Anterior cingulate cortex (tissue), 58 donors: Measurements from ENCODE around the gene CREB3.

Experiments used
- DNase-seq, 58 donors: peaks; one replicate each; lab custom pipeline; 2025; lab: John Stamatoyannopoulos, UW

Gene CREB3

DNA sequence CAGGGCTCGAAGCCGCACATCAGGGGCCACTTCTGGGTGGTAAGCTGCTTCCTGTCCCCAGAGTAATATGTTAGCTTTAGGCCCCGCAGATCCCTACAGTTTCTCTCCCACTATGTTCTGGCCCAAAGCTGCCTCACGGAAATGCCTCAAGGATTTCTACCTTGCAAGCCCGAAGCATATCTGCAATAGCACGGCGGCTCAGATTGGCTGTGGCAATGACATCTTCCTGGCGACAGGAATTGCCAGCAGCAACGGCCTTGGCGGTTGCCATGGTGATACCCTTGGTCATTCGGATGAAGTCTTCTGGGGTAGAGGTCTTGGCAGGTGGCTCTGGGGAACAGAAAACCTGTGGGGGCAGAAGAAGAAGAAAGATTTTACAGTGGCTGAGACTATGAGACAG, 32.4 kb upstream of the CREB3 start:
- no peak for DNase-seq

DNA sequence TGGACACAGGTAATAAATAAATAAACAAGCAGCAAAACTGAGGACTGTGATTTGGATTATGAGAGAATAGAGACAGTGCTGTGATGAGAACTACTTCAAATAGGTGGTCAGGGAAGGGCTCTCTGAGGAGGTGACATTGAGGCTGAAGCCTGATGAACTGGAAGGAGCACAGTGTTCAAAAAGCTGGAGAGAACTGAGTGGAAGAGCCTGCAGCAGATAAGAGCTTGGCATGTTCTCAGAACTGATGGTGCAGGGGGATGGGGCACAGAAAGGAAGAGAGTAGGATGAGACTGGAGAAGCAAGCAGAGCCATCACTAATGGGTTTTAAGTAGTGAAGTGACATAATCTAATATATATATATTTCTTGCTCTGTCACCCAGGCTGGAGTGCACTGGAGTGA, 31.5 kb upstream of the CREB3 start:
- DNase-seq: no peak

DNA sequence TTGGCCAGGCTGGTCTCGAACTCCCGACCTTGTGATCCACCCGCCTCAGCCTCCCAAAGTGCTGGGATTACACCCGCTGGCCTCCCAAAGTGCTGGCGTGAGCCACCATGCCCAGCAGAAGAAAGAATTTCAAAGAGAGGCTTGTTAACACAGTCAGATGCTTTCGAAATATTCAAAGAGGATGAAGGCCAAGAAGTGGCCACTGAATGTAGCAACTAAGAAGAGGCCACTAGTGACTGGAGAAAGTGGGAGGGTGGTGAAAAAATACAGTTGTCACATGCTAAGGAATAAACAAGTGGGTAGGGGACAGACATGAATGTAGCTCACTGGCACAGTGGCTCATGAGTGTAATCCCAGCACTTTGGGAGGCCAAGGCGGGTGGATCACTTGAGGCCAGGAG, 29.8 kb upstream of the CREB3 start:
- DNase-seq: no peak

DNA sequence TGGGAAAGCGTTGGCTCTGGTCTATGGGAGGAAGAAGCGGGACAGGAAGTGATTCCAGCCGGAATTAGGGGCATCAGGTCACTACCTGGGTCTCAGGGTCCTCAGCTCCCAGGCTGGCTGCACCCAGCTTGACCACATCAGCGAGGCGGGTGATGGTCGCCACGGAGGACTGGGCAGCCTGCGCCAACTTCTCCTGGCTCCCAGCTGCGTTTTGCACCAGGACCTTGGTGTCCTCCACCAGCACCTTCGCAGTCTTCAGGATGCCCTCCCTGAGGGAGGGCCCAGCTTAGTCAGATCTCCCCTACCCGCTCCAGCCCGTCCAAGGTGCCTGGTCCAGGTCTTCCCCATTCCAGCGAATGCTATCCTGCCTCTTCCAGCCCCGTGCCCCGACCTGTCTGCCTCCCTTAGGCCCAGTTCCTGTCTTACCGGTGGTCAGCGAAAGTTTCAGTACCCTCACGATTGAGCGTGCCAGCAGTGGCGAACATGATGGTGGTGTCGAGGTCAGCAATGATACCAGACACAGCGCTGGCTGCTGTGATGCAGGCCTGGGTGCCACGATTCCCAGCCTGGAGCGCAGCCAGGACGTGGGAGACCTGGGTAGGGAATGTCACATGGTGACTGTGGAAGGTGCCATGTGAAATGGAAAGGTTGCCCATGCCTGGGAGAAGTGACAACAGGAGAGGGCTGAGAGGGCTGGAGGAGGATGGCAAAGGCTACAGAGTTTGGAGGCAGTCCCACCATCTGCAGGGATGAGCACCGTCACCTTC, 28.4 kb upstream of the CREB3 start:
- DNase-seq: no peak

DNA sequence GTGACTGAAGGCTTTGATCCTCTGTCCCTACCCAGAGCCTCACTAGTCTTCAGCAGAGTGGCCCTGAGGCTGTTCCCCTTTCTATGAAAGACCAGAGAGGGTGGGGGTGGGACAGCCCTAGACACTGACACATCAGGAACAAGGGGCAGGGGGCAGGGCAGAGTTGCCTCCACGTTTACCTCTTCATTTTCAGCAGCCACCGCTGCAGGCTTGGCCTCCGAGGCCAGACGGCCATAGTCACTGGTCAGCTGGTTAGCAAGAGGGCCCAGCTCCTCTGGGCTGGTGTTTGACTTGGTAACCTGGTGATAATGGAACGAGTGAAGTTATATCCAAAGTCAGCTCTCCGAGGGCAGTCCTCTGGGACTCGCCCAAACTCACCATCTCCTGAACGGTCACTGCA, 27.1 kb upstream of the CREB3 start:
- DNase-seq: no peak

DNA sequence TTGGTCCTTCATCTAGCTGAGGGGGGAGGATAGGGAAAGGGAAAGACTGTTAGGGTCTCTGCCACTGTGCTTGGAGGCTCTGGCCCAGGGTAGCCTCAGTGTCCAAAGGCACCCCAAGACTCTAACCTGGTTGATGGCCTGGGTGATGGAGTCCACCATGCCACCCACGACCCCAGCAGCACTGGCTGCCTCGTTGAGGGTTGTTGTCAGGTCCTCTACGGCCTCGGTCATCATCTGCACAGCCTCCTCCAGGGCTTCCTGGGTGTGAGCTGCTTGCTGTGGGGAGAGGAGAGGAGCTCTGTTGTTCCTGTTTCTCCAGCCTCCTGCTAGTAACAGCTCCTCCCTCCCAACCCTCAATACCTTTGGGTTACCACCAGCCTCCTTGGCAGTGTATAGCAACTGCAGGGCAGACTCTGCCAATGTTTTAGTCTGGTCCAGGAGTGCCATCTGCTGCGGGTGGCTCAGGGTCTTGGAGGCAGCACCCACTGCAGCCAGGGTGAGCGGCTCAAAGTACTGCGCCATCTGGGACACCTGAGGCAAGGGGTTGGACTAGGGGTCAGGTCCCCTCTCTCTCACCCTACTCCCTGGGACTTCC, 26.5 kb upstream of the CREB3 start:
- no peak for DNase-seq

DNA sequence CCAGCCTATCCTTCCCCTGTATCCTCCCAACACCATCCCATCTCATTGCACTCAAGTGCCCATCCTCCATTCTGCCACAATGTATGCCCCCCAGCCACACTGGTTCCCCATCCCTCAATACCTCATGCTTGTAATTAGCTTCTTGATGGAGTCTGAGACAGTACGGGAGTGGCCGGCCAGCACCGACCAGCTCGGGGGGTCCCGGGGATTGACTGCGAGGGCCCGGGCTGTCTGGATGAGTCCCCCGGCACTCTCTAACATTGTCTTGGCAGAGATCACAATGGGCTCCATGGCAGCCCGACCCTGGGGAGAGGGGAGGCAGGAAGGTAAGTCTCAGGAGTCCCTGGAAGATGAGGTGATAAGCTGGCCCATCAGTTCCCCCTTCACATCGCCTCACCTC, 25.5 kb upstream of the CREB3 start:
- DNase-seq: no peak

DNA sequence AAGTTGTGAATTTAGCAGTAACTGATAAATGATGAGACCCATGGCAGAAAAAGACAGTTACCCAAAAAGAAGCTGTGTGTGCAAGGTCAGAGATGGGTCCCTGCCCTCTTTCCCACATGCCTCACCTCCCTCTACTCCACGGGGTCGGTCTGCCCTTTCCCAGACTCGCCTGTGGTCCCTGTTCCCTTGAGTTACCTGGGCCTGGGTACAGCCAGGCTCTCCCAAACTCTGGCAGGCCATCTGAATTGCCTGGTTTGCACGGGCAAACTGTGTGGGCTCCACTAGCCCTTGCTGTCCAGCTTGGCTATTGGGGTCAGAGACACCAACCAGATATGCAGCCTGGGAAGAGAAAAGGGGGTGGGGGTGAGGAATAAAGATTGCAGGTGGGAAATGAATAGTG, 24.3 kb upstream of the CREB3 start:
- DNase-seq: no peak

DNA sequence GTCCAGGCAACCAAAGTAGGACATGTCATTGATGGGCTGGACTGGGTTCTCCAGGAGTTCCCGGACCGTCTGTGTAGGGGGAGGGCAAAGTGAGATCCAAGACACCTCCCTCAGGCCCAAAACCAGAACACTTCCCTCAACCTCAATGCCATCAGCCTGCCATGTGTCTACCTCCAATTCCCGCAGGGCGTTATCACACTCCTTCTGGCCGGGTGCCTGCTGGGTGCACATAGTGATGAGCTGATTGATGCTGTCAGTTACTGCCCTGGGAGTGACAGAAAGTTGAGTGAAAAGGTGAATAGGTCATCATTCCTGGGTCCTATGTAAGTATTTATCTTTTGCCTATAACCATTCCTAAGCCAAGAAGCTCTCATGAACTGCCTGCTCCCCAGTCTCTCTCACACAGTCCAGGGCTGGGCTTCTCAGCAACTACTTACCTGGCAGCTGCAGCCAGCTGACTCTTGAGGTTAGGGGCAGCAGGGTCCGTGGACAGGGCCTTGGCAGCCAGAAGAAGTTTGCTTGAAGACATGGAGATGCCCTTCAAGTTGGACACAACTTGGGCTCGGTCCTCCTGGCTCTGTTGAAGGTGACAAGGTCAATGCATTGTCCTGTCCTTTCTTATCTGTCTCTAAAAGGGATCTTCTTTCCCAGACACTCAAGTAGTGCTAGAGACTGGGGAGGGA, 21.5 kb upstream of the CREB3 start:
- DNase-seq: no peak

DNA sequence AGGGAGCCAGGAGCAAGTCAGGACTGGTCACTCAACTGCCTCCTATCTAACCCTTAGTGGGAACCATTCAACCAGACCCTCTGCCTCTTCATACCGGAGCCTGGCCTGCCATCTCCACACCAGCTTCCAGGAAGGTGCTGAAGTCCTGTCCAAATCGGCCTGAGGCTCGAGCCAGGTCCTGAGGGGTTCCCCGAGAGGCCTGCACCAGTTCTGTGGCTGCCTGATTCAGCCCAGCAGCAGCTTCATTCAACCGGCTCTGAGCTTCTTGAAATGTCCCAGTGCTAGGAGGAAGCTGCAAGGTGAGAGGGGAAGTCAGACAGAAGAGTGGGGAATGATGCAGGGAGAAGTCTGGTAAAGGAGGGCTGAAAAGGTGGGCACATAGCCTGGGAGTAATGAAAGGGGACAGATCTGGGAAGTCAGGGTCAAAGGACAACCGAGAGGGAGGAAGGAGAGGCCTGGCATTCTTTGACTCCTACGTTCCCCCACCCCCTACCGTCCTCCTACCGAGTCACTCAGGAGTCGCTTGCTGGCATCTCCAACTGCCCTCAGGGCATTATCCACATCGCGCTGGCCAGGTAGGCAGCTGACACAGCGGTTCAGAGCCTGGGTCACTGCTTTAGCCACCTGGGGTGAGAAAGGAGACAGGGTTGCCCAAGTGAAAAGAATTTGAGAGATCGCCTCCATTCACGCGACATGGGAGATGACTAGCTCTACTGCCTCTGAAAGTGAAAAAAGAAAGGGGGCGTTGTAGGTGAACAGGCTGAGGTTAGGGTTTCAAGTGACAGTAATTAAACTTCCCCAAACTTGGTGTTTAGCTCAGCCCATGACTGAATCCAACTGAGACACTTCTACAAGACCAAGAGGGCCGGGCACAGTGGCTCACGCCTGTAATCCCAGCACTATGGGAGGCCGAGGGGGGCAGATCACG, 20.7 kb upstream of the CREB3 start:
- DNase-seq: no peak

DNA sequence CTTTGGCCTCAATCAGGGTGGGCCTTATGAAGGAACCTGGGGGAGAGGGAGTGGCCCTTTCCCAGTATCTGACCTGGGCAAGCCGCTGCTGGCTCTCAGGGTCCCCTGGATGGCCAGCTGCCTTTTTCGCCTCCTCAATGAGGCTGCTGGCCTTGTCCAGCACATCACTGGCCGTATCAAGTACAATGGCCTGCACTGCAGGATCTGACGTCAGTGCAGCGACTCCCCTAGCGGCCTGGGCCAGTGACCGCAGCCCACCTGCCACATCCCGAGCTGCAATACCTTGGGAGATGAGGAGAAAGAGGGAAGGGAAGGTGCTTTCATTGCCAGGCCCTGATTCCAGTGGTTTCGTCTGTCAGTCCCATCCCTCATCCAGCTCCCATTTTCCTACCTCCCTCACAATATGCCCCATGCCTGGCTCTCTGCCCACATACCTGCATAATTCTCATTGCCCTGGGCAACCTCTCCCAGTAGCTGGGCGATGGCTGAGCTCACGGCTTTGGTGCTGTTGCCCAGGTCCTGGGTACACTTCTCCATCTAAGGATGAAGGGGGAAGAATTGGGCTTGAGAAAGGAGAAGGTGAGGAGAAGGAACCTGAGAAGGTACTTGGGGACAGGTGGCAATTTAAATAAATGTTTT, 19.6 kb upstream of the CREB3 start:
- no peak for DNase-seq

DNA sequence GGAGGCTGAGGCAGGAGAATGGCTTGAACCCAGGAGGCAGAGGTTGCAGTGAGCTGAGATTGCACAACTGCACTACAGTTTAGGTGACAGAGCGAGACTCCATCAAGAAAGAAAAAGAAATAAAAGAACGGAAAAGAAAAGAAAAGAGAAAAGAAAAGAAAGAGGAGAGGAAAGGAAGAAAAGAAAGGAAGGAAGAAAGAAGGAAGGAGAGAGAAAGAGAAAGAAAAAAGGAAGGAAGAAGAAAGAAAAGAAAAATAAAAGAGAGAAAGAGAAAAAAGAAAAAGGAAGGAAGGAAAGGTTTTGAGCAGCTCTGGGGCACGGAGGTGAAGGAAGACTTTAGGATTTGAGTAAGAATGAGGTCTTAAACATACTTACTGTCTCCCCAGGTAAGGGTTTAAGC, 18.9 kb upstream of the CREB3 start:
- no peak for DNase-seq

DNA sequence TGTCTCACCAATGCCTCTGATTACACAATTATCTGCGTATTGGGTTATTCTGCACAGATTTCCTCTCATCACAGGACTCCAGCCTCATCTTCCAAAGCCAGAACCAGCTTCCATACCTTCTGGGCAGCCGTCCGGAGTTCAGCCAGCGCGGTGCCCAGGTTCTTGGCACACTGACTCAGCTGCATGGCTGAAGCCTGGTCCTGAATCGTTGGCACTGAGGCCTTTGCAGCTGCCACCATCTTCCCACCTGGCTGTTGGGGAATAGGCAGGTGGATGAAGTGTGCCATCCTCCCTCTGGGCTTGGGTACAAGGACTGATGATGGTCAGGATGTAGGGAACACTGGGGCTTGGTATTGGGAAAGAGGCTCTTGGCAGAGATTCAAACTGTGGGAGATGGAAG, 18.3 kb upstream of the CREB3 start:
- DNase-seq: no peak

DNA sequence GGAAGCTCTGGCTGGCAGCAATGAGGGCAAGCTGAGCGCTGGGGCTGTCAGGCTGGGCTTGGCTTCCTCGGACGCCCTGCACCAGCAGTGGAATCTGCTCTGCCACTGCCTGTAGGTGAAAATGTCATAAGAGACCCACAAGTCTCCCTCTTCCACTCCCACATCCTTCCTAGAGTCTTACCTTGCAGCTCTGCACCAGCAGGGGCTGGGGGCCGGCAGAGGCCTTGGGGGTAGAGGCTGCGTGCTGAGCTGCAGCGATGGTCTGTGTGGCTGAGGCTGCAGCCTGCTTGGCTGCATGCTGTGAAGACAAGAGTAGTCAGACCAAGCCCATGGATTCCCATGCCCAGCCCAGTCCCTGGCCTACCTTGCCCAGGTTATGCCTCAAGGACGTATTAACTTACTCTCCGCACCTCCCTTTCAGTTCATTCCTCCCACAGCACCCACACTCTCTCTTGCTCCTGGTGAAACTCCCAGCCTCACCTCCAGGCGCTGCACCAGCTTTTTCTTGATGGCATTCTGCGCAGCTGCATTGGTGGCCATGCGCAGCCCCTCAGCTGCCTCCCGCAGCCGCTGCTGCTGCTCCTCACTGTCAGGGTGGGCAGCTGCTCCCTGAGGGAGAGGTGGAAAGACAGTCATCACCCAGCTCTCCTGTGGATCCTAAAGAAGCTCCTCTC, 17.8 kb upstream of the CREB3 start:
- no peak for DNase-seq

DNA sequence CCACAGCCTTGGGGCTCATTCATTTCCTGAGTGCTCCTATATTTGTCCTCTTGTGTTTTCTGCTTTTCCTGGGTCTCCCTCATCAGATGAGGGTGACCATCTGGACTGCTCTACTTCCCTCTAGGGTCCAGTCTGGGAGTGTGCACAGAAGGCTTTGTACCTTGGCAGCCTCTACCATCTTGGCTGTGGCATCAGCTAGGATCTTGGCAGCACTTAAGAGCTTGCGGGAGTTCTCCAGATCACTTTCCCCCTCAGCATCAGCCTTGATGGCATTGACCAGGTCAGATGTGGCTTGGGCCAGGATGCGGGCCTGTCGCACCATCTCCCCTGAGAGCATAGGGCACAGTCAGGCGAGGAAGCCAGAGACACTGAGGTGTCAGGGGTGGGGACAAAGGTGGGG, 16.2 kb upstream of the CREB3 start:
- DNase-seq: peak in 5 of 58 donors; percentile 10 to 25 (median 17)

DNA sequence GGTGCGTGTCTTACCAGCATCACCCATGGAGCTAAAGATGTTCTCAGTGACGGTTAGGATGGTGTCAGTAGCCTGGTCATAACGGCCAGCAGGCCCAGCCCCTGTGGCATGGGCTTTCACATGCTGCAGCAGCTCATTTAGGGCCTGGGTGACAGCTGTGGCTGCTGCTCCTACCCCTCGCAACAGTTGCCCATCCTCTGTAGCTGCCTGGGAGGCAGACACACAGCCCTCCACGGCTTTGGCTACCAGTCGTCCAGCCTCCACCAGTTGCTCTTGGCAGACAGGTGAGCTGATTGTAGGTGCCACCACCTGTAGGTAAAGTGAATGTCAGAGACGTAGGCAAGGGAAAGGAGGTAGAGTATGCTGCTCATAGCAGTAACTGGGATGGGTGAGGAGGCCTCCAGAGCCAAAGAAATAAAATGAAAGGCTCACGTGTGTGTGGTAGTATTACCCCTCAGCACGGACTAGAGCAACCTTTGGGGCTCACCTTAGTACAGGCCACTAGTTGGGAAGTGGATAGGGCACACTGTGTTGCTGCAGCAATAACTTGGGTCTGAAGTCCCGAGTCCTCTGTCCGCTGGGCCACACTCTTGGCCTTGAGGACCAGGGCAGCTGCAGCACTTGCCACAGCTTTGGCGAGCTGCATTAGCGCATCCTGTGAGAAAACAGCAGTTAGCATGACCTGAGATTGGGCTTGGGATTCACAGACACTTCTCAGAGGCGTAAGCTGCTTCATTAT, 15.2 kb upstream of the CREB3 start:
- DNase-seq: no peak

DNA sequence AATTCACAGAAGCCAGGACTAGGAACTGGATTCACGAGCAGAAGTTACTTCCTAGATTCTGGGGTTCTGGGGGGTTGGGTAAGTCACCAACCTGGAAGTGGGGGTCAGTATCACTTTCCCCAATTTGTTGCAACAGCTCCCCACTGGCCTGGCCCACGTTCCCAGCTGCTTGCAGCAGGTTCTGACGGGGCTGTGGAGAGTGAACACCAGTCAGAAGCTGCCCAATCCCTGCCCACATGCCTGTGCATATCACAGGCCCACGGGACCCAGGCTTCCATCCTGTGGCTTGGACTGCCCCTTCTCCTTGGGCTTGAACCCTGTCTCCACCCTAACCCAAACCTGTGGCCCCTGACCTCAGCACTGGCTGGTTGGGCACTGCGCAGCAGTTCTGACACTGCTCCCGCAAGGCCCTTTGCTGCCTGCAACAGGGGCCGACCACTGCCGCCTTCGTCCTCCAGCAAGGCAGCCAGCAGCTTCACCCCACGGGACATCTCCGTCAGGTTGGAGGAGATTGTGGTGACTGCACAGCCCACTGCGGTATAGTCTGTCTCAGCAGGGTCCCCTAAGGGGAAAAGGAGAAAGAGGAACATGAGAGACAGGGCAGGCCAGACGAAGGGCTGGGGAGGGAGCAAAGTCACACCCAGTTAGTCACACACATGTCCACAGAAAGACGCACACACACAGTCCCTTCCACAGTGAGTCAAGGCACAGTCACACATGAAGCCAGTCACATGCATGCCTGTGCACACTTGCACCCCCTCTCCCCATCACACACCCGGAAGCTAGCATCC, 13.6 kb upstream of the CREB3 start:
- no peak for DNase-seq

DNA sequence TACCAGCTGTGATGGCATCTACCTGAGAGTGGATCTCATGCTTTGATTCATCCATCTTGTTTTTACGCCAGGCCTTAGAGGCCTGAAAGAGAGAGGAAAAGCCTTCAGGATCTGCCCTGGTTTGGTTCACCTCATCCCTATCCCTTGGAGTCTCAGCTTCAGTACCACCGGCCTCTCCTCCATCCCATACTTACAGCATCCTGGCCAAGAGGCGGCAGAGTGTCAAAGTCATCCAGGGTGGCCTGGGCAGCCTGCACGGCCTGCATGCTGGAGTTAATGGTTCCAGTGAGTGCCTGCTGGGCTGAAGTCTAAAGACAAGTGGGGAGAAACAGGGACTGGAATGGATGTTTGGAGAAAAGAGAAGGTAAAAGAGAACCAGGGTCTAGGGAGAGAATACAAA, 12.9 kb upstream of the CREB3 start:
- no peak for DNase-seq
